Neutrophil (primary cell): ENCODE data around the gene SETD9.

ENCODE experiments used
- H3K27ac ChIP-seq: fragments of 200-600 bp; sonication (generic); 2 replicates; pipeline ENCODE4 v1.5.1; 2016; ENCODE audit warnings: mild to moderate bottlenecking, moderate library complexity
- H3K27me3 ChIP-seq: fragments of 200-600 bp; sonication (generic); 2 replicates; pipeline ENCODE4 v1.6.0; 2016; ENCODE audit warnings: mild to moderate bottlenecking
- H3K36me3 ChIP-seq: fragments of 200-600 bp; sonication (generic); 2 replicates; pipeline ENCODE4 v1.5.1; 2017
- H3K4me1 ChIP-seq, 2 experiments: fragments of 200-600 bp in 1 of 2; sonication (generic) in 1 of 2; 1 replicate in 1 of 2; 2 replicates in 1 of 2; pipeline versions ENCODE4 v1.5.1 to v1.6.1; 2013 to 2016; ENCODE audit warnings: low read depth in 1 of 2, low read length in 1 of 2, mild to moderate bottlenecking in 1 of 2, moderate library complexity in 1 of 2; ENCODE audit not compliant: control insufficient read depth in 1 of 2, insufficient read depth in 1 of 2
- H3K4me3 ChIP-seq, 2 experiments: fragments of 200-600 bp in 1 of 2; sonication (generic) in 1 of 2; 1 replicate in 1 of 2; 2 replicates in 1 of 2; pipeline ENCODE4 v1.5.1; 2013 to 2016; ENCODE audit warnings: low read depth in 1 of 2, low read length in 1 of 2, mild to moderate bottlenecking in 1 of 2, moderate library complexity in 1 of 2
- H3K9me3 ChIP-seq: fragments of 200-600 bp; sonication (generic); 2 replicates; pipeline ENCODE4 v1.5.1; 2016
- CTCF ChIP-seq: fragments of 200-600 bp; sonication (generic); IDR thresholded peaks from 2 replicates; pipeline ENCODE4 v1.5.1; 2016; ENCODE audit warnings: antibody characterized with exemption

The SETD9 gene

GRCh38 chr5:56934325-56934724, 24.9 kb downstream of the SETD9 start:
- no peaks in the 10 kb centered on the region for H3K27me3 ChIP-seq
- H3K36me3 ChIP-seq, result peaks cover 61% of the 10 kb centered on the region
- TF ChIP-seq CTCF, result no peak
- no peak overlapping the region for H3K27ac ChIP-seq
- no peaks in the 10 kb centered on the region for H3K9me3 ChIP-seq
- H3K4me1 ChIP-seq, result no peaks in the 10 kb centered on the region
- no peak overlapping the region for H3K4me3 ChIP-seq

GRCh38 chr5:56938858-56939257, 29.5 kb downstream of the SETD9 start:
- Histone ChIP-seq H3K4me1 (no peaks in the 10 kb centered on the region), H3K9me3 (no peaks in the 10 kb centered on the region), H3K4me3 (no peak overlapping the region), H3K27me3 (no peaks in the 10 kb centered on the region), H3K27ac (no peak overlapping the region), H3K36me3 (peaks cover 47% of the 10 kb centered on the region)
- no peak for TF ChIP-seq CTCF

- Histone ChIP-seq H3K4me1 (no peaks in the 10 kb centered on the region), H3K27me3 (no peaks in the 10 kb centered on the region), H3K36me3 (peaks cover 22% of the 10 kb centered on the region), H3K4me3 (no peak overlapping the region), H3K9me3 (no peaks in the 10 kb centered on the region), H3K27ac (no peak overlapping the region)
- TF ChIP-seq CTCF, result no peak
These were observed 32.6 kb downstream of the SETD9 start for GRCh38 chr5:56941981-56942380.

- no peaks in the 10 kb centered on the region for H3K9me3 ChIP-seq
- peaks cover 13% of the 10 kb centered on the region for H3K27me3 ChIP-seq
- no peak for TF ChIP-seq CTCF
- H3K4me1 ChIP-seq, result peaks cover 12 to 17% of the 10 kb centered on the region in 2 experiments
- H3K4me3 ChIP-seq, result no peak overlapping the region
- H3K27ac ChIP-seq, result no peak overlapping the region
- H3K36me3 ChIP-seq, result peaks cover 3% of the 10 kb centered on the region
These were observed 37.7 kb downstream of the SETD9 start for GRCh38 chr5:56947052-56947451.

- Histone ChIP-seq H3K27ac (no peak overlapping the region), H3K4me1 (peaks cover 16 to 24% of the 10 kb centered on the region in 2 experiments), H3K9me3 (no peaks in the 10 kb centered on the region), H3K36me3 (no peaks in the 10 kb centered on the region), H3K27me3 (peaks cover 48% of the 10 kb centered on the region), H3K4me3 (peak overlapping the region; percentile 72 to 77)
- no peak for TF ChIP-seq CTCF
These were observed 41.3 kb downstream of the SETD9 start for GRCh38 chr5:56950626-56951125.
